ENCODE data around the gene CNTROB. TPM values are rescaled to one million over a fixed set of nuclear protein-coding genes. Genes with fewer than 3 reads are reported as not detected.

CNTROB gene
- total and polyA plus RNA-seq, 2 of the 4 experiments (the other 2 are of a cell fraction), result 12.7 to 26.4 TPM

DNA sequence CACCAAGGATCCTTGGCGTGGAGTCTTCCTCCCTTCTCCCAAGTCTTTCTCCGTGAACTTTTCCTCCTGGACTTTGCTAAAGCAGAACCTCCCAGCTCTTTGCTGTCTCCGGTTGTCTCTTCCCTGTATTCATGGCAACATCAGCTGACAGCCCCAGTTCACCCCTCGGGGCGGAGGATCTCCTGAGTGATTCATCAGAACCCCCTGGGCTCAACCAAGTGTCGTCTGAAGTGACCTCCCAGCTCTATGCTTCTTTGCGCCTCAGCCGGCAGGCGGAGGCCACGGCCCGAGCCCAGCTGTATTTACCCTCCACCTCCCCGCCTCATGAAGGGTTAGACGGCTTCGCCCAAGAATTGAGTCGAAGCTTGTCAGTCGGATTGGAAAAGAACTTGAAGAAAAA, 943 bp downstream of the CNTROB start:
- ATAC-seq (ENCODE audit: low read depth) (peak; percentile 16), DNase-seq (peak; percentile 61)
- H4K8ac ChIP-seq (ENCODE audit: low read depth in 2 of 2, low read length in 2 of 2), result peak overlapping the region; percentile 78 to 95; a peak in 2 of 4 replicates
- H3K23ac ChIP-seq (ENCODE audit: low read depth, low read length), result peak overlapping the region; percentile 97
- peak overlapping the region; percentile 94 for H3K9ac ChIP-seq (ENCODE audit: low read depth, low read length)
- H2BK5ac ChIP-seq (ENCODE audit: low read depth, low read length, poor library complexity, severe bottlenecking), result peak overlapping the region; percentile 82
- in situ Hi-C loops (cut with MboI; ENCODE audit: low sequenced_read_pairs) (no loop called here), dilution Hi-C loops (cut with HindIII; ENCODE audit: low sequenced_read_pairs, unreplicated experiment) (no loop called here), intact Hi-C loops (cut with micrococcal nuclease) (loop anchor here (1.0 to 5.0 kb wide), 3 partner anchors 18 to 124 kb away; no protein-coding TSS in a partner anchor)
- no peak overlapping the region for H2BK20ac ChIP-seq (ENCODE audit: low read depth, low read length)
- no peak overlapping the region for H4K5ac ChIP-seq (ENCODE audit: low read depth, low read length)
- H2BK120ac ChIP-seq (ENCODE audit: low read depth, low read length), result peak overlapping the region; percentile 78; the same call in 1 of the 2 replicates
- peak overlapping the region; percentile 94 for H2AK5ac ChIP-seq (ENCODE audit: low read depth, low read length)
- peaks cover 10% of the 10 kb centered on the region for H3K9me1 ChIP-seq (ENCODE audit: insufficient read depth, low read length)
- peaks cover 38 to 67% of the 10 kb centered on the region in 2 experiments for H3K79me1 ChIP-seq (ENCODE audit: low read depth in 1 of 2, low read length in 2 of 2)
- H3K18ac ChIP-seq (ENCODE audit: low read depth, low read length), result no peak overlapping the region
- peak overlapping the region; percentile 99 for H3K14ac ChIP-seq (replicated peaks; ENCODE audit: low read depth, low read length)
- H2AK9ac ChIP-seq (replicated peaks; ENCODE audit: low read depth, low read length, poor library complexity), result peak overlapping the region; percentile 97
- H3K27me3 ChIP-seq (ENCODE audit: control insufficient read depth, insufficient read depth, low read length), result no peaks in the 10 kb centered on the region
- CTCF ChIA-PET, result interaction anchor here (0.5 to 1.9 kb wide), 6 partner anchors 9 to 1940 kb away, joined by 3 to 6 read pairs (median 3); no protein-coding TSS in a partner anchor
- peak overlapping the region; percentile 95 for H4K91ac ChIP-seq (ENCODE audit: insufficient read depth, low read depth, low read length)
- H2AFZ ChIP-seq (replicated peaks; ENCODE audit: low read length, poor library complexity), result peak overlapping the region; percentile 97
- H3K4me3 ChIP-seq (ENCODE audit: insufficient read depth, low read depth, low read length), result peak overlapping the region; percentile 80
- POLR2A ChIA-PET (ENCODE audit: unreplicated experiment), result interaction anchor here (1.5 kb wide), 1 partner anchor 17 kb away, joined by 6 read pairs; the partner anchor contains the start of gene RNF227
- peaks cover 8% of the 10 kb centered on the region for H3K36me3 ChIP-seq (ENCODE audit: control insufficient read depth, insufficient read depth, low read length)
- peak overlapping the region; percentile 90 for H3K27ac ChIP-seq (ENCODE audit: insufficient read depth, low read length)
- H3K56ac ChIP-seq (ENCODE audit: extremely low read depth, insufficient read depth, low read length), result peak overlapping the region; percentile 86
- H3K9me3 ChIP-seq (ENCODE audit: control insufficient read depth, insufficient read depth, low read length), result no peaks in the 10 kb centered on the region
- WGBS, 2 experiments (ENCODE audit: extremely low coverage in 2 of 2, insufficient read length in 1 of 2), result 5% methylated on average over 4 of the region's 16 CpGs; no CpG with 5 or more reads in 1 of the 2 experiments
- BruUV-seq (replicated peaks), result no TSS peak
- H3K4me2 ChIP-seq (ENCODE audit: low read depth, low read length), result peak overlapping the region; percentile 95
- H4K20me1 ChIP-seq (ENCODE audit: insufficient read depth, low read length), result no peaks in the 10 kb centered on the region; the same call in 1 of the 2 replicates
- no peak overlapping the region for H2BK15ac ChIP-seq (ENCODE audit: low read depth, low read length)
- peaks cover 7% of the 10 kb centered on the region; the same call in 1 of the 2 replicates for H3K4me1 ChIP-seq (ENCODE audit: control insufficient read depth, insufficient read depth, low read length)
- peak overlapping the region; percentile 96 for H3K4ac ChIP-seq (ENCODE audit: low read depth, low read length)
- TF ChIP-seq MXI1 (IDR thresholded peaks at IDR 0.05; ENCODE audit: borderline replicate concordance, low read depth, low read length) (no peak), RCOR1 (IDR thresholded peaks at IDR 0.05; ENCODE audit: insufficient replicate concordance, low read length) (no peak), CHD1 (IDR thresholded peaks at IDR 0.05; ENCODE audit: low read depth, low read length) (no peak; the same call in 1 of the 2 replicates), CEBPB (IDR thresholded peaks at IDR 0.05; ENCODE audit: low read depth, low read length) (no peak), RFX5 (IDR thresholded peaks at IDR 0.05; ENCODE audit: low read depth, low read length) (no peak), SMC3 (IDR thresholded peaks at IDR 0.05; ENCODE audit: low read depth, low read length) (peak; percentile 30; the same call in 1 of the 2 replicates), FOS (IDR thresholded peaks at IDR 0.05; ENCODE audit: low read depth, low read length) (peak; percentile 27; the same call in 1 of the 2 replicates), RAD21 (IDR thresholded peaks at IDR 0.05; ENCODE audit: low read length) (peak; percentile 19; the same call in 1 of the 2 replicates), MAZ (IDR thresholded peaks at IDR 0.05; ENCODE audit: borderline replicate concordance, low read depth, low read length) (no peak), MAFK (IDR thresholded peaks at IDR 0.05; ENCODE audit: low read depth, low read length) (no peak), NFE2L2 (IDR thresholded peaks at IDR 0.05; ENCODE audit: low read depth, low read length) (no peak), BHLHE40 (IDR thresholded peaks at IDR 0.05; ENCODE audit: low read depth, low read length) (no peak)
- TF ChIP-seq, protein P1, sequence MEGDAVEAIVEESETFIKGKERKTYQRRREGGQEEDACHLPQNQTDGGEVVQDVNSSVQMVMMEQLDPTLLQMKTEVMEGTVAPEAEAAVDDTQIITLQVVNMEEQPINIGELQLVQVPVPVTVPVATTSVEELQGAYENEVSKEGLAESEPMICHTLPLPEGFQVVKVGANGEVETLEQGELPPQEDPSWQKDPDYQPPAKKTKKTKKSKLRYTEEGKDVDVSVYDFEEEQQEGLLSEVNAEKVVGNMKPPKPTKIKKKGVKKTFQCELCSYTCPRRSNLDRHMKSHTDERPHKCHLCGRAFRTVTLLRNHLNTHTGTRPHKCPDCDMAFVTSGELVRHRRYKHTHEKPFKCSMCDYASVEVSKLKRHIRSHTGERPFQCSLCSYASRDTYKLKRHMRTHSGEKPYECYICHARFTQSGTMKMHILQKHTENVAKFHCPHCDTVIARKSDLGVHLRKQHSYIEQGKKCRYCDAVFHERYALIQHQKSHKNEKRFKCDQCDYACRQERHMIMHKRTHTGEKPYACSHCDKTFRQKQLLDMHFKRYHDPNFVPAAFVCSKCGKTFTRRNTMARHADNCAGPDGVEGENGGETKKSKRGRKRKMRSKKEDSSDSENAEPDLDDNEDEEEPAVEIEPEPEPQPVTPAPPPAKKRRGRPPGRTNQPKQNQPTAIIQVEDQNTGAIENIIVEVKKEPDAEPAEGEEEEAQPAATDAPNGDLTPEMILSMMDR (conservative IDR thresholded peaks at IDR 0.05; ENCODE audit: low read depth, low read length), result peak; percentile 35
- TF ChIP-seq, protein P2, sequence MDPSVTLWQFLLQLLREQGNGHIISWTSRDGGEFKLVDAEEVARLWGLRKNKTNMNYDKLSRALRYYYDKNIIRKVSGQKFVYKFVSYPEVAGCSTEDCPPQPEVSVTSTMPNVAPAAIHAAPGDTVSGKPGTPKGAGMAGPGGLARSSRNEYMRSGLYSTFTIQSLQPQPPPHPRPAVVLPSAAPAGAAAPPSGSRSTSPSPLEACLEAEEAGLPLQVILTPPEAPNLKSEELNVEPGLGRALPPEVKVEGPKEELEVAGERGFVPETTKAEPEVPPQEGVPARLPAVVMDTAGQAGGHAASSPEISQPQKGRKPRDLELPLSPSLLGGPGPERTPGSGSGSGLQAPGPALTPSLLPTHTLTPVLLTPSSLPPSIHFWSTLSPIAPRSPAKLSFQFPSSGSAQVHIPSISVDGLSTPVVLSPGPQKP (IDR thresholded peaks at IDR 0.05; ENCODE audit: borderline replicate concordance, low read depth, low read length), result no peak
- TF ChIP-seq, protein P3, sequence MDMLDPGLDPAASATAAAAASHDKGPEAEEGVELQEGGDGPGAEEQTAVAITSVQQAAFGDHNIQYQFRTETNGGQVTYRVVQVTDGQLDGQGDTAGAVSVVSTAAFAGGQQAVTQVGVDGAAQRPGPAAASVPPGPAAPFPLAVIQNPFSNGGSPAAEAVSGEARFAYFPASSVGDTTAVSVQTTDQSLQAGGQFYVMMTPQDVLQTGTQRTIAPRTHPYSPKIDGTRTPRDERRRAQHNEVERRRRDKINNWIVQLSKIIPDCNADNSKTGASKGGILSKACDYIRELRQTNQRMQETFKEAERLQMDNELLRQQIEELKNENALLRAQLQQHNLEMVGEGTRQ (IDR thresholded peaks at IDR 0.05; ENCODE audit: low read depth, low read length), result 0 out of 2 replicates have a peak, but pooled peaks have one; percentile 11
